Hepatocyte (in vitro differentiated cells): ENCODE data around the gene DMD. TPM values are rescaled to one million over a fixed set of nuclear protein-coding genes. Genes with fewer than 3 reads are reported as not detected.
"Not testable (repeated sequence)": the region's sequence is repeated elsewhere in the genome, so short reads cannot be mapped to it uniquely, and the experiment has no call there.

ENCODE experiments used
- DNase-seq: peaks from one replicate; pipeline ENCODE4 v3.0.0-alpha.2; 2016; ENCODE audit warnings: low spot score
- H2AFZ ChIP-seq: fragments of 200-600 bp; sonication (generic); 2 replicates; pipeline ENCODE4 v1.6.0; 2016; ENCODE audit warnings: antibody characterized with exemption, mild to moderate bottlenecking
- H3K27ac ChIP-seq: fragments of 200-600 bp; sonication (generic); 2 replicates; pipeline ENCODE4 v1.5.1; 2016; ENCODE audit warnings: mild to moderate bottlenecking
- H3K27me3 ChIP-seq: fragments of 200-600 bp; sonication (generic); 2 replicates; pipeline ENCODE4 v1.6.1; 2016
- H3K36me3 ChIP-seq: fragments of 200-600 bp; sonication (generic); replicated peaks from 2 replicates; pipeline ENCODE4 v1.5.1; 2016; ENCODE audit warnings: low read depth; ENCODE audit not compliant: insufficient read depth
- H3K4me1 ChIP-seq: fragments of 200-600 bp; sonication (generic); 2 replicates; pipeline ENCODE4 v1.5.1; 2016; ENCODE audit warnings: mild to moderate bottlenecking, moderate library complexity; ENCODE audit not compliant: insufficient read depth
- H3K4me2 ChIP-seq: fragments of 200-600 bp; sonication (generic); 2 replicates; pipeline ENCODE4 v1.6.0; 2016
- H3K4me3 ChIP-seq: fragments of 200-600 bp; sonication (generic); 2 replicates; pipeline ENCODE4 v1.5.1; 2016; ENCODE audit warnings: mild to moderate bottlenecking
- H3K79me2 ChIP-seq: fragments of 200-600 bp; sonication (generic); 2 replicates; pipeline ENCODE4 v1.6.0; 2017; ENCODE audit warnings: mild to moderate bottlenecking
- H3K9me2 ChIP-seq: fragments of 200-600 bp; sonication (generic); replicated peaks from 2 replicates; pipeline ENCODE4 v1.6.0; 2017; ENCODE audit warnings: mild to moderate bottlenecking; ENCODE audit not compliant: insufficient read depth
- H3K9me3 ChIP-seq: fragments of 200-600 bp; sonication (generic); 2 replicates; pipeline ENCODE4 v1.5.1; 2016; ENCODE audit warnings: low read depth, mild to moderate bottlenecking
- H4K20me1 ChIP-seq: fragments of 200-600 bp; sonication (generic); 2 replicates; pipeline ENCODE4 v1.6.0; 2016; ENCODE audit warnings: mild to moderate bottlenecking; ENCODE audit not compliant: insufficient read depth, poor library complexity, severe bottlenecking
- EZH2 ChIP-seq: fragments of 200-600 bp; sonication (generic); IDR thresholded peaks from 2 replicates; pipeline ENCODE4 v1.6.1; 2016; ENCODE audit warnings: antibody characterized with exemption, mild to moderate bottlenecking, borderline replicate concordance
- EZH2phosphoT487 ChIP-seq: fragments of 200-600 bp; sonication (generic); IDR thresholded peaks from one replicate; pipeline ENCODE4 v1.6.1; 2018; ENCODE audit warnings: antibody characterized with exemption, mild to moderate bottlenecking, low read depth, moderate library complexity; ENCODE audit not compliant: unreplicated experiment, severe bottlenecking
- WGBS: methylation state at CpG from one replicate; pipeline ENCODE4 v1.1.6; 2016; ENCODE audit warnings: low lambda C conversion rate; ENCODE audit errors: missing lambda C conversion rate; 5-methylcytosine and 5-hydroxymethylcytosine counted together
- polyA plus RNA-seq: library from polyadenylated mRNA; unstranded; fragments of >200 nt; fragmentation: Nextera tagmentation; extraction: Ambion mirVana; gene quantifications from 2 replicates; pipeline ENCODE4 v1.2.1, GENCODE V29; 2016
- total RNA-seq: library from RNA; depleted of rRNA; stranded (reverse); fragments of >200 nt; gene quantifications from 2 replicates; pipeline ENCODE4 v1.2.3, GENCODE V29; 2014
- TF ChIP-seq, protein P1 (sequence below): fragments of 200-600 bp; sonication (generic); IDR thresholded peaks from 2 replicates; pipeline ENCODE4 v1.5.1; 2016; ENCODE audit warnings: antibody characterized with exemption, mild to moderate bottlenecking; ENCODE audit not compliant: poor library complexity

The DMD gene
- total and polyA plus RNA-seq, 2 experiments from 2014 or later: 14.2 to 27.8 TPM

DNA sequence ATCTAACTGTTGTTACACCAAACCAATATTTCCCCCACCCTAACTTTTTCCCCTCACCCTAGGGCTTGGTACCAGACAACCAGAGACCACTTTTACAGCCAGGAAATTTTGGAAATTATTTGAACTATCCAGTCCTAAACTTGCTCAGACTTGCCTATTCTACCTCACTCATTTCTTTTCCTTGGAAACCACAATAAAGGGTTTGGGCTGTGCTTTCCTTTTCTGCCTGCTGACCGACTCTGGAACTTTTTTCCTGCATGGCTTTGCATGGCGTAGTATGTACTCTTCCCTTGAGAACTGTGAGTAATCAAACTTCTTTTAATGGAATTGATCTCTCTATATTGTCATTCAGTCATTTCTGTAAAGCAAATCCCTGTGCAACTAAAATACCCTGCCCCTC, 1623.0 kb downstream of the DMD start:
- H4K20me1 ChIP-seq: no peaks in the 10 kb centered on the region
- H3K27me3 ChIP-seq: no peaks in the 10 kb centered on the region
- DNase-seq: no peak
- H3K9me2 ChIP-seq: no peaks in the 10 kb centered on the region
- no peaks in the 10 kb centered on the region for H3K36me3 ChIP-seq
- no peak overlapping the region for H2AFZ ChIP-seq
- H3K27ac ChIP-seq: no peak overlapping the region
- H3K4me1 ChIP-seq: no peaks in the 10 kb centered on the region
- 76% methylated on average over 2 of the region's 2 CpGs for WGBS
- no peaks in the 10 kb centered on the region for H3K79me2 ChIP-seq
- H3K4me3 ChIP-seq: no peak overlapping the region
- TF ChIP-seq EZH2 (no peak), EZH2phosphoT487 (no peak)
- TF ChIP-seq, protein P1, sequence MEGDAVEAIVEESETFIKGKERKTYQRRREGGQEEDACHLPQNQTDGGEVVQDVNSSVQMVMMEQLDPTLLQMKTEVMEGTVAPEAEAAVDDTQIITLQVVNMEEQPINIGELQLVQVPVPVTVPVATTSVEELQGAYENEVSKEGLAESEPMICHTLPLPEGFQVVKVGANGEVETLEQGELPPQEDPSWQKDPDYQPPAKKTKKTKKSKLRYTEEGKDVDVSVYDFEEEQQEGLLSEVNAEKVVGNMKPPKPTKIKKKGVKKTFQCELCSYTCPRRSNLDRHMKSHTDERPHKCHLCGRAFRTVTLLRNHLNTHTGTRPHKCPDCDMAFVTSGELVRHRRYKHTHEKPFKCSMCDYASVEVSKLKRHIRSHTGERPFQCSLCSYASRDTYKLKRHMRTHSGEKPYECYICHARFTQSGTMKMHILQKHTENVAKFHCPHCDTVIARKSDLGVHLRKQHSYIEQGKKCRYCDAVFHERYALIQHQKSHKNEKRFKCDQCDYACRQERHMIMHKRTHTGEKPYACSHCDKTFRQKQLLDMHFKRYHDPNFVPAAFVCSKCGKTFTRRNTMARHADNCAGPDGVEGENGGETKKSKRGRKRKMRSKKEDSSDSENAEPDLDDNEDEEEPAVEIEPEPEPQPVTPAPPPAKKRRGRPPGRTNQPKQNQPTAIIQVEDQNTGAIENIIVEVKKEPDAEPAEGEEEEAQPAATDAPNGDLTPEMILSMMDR: no peak
- no peak overlapping the region for H3K4me2 ChIP-seq
- H3K9me3 ChIP-seq: no peaks in the 10 kb centered on the region

DNA sequence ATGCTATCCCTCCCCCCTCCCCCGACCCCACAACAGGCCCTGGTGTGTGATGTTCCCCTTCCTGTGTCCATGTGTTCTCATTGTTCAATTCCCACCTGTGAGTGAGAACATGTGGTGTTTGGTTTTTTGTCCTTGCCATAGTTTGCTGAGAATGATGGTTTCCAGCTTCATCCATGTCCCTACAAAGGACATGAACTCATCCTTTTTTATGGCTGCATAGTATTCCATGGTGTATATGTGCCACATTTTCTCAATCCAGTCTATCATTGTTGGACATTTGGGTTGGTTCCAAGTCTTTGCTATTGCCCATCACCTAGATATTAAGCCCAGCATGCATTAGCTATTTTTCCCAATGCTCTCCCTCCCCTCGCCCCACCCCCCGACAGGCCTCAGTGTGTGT, 1627.5 kb downstream of the DMD start:
- H3K4me2 ChIP-seq, H2AFZ ChIP-seq, DNase-seq, H4K20me1 ChIP-seq, H3K79me2 ChIP-seq, H3K36me3 ChIP-seq, H3K27me3 ChIP-seq, H3K9me3 ChIP-seq, H3K27ac ChIP-seq, H3K4me1 ChIP-seq, H3K9me2 ChIP-seq, H3K4me3 ChIP-seq: not testable (repeated sequence)
- 63% methylated on average over 3 of the region's 3 CpGs for WGBS

DNA sequence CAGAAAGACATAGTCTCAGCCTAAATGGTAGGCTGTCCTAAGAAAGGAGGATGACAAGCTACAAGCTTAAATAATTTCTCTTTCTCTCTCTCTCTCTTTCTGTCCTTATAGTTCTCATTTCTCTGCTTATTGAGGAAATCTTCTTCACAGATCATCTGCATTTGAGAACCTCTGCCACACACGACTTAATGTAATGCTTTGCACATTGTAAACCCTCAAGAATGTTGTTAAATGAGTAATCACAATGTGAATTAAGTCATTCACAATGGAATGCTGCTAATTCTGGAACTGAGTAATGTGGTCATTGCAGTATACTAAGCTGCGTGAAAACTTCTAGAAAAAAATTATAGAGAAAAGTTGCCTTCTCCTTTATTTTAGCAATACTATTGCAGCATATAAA, 1630.6 kb downstream of the DMD start:
- DNase-seq: no peak
- Histone ChIP-seq H3K4me3 (no peak overlapping the region), H3K27me3 (no peaks in the 10 kb centered on the region), H3K27ac (no peak overlapping the region), H3K36me3 (no peaks in the 10 kb centered on the region), H3K4me2 (no peak overlapping the region), H3K79me2 (no peaks in the 10 kb centered on the region), H2AFZ (no peak overlapping the region), H4K20me1 (no peaks in the 10 kb centered on the region), H3K9me3 (no peaks in the 10 kb centered on the region), H3K9me2 (no peaks in the 10 kb centered on the region), H3K4me1 (no peaks in the 10 kb centered on the region)
- TF ChIP-seq EZH2 (no peak), EZH2phosphoT487 (no peak)
- TF ChIP-seq, protein P1: no peak
- 37% methylated on average over 2 of the region's 2 CpGs for WGBS

DNA sequence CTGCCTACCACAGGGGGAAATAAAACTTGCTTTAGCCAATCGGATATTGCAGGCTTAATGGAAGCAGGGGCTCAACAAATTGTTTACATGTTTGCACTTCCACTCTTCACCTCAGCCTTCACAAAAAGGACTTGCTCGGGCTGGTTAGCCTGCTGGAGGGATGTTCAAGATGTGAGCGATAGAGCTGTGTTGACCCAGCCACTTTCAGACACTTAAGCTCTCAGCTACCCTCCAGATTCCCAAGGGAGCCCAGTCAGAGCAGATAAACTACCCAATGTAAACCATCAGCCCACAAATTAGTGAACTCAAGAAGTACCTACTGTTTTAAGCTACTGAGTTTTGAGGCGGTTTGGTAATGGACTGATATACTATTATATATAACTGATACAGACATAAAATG, 1631.1 kb downstream of the DMD start:
- H3K4me1 ChIP-seq: no peaks in the 10 kb centered on the region
- H3K36me3 ChIP-seq: no peaks in the 10 kb centered on the region
- no peaks in the 10 kb centered on the region for H4K20me1 ChIP-seq
- no peak for DNase-seq
- no peaks in the 10 kb centered on the region for H3K79me2 ChIP-seq
- no peaks in the 10 kb centered on the region for H3K27me3 ChIP-seq
- H3K9me3 ChIP-seq: no peaks in the 10 kb centered on the region
- H2AFZ ChIP-seq: no peak overlapping the region
- no peak overlapping the region for H3K4me2 ChIP-seq
- no peak overlapping the region for H3K4me3 ChIP-seq
- H3K27ac ChIP-seq: no peak overlapping the region
- WGBS: 68% methylated on average over 4 of the region's 4 CpGs
- H3K9me2 ChIP-seq: no peaks in the 10 kb centered on the region
- TF ChIP-seq, protein P1: no peak
- TF ChIP-seq EZH2 (no peak), EZH2phosphoT487 (no peak)
